ENCODE data around the gene PRKG1.

GRCh38 chr10:52331638-52332364 lies 1257.5 kb downstream of the PRKG1 start:
- TF ChIP-seq, protein P1, sequence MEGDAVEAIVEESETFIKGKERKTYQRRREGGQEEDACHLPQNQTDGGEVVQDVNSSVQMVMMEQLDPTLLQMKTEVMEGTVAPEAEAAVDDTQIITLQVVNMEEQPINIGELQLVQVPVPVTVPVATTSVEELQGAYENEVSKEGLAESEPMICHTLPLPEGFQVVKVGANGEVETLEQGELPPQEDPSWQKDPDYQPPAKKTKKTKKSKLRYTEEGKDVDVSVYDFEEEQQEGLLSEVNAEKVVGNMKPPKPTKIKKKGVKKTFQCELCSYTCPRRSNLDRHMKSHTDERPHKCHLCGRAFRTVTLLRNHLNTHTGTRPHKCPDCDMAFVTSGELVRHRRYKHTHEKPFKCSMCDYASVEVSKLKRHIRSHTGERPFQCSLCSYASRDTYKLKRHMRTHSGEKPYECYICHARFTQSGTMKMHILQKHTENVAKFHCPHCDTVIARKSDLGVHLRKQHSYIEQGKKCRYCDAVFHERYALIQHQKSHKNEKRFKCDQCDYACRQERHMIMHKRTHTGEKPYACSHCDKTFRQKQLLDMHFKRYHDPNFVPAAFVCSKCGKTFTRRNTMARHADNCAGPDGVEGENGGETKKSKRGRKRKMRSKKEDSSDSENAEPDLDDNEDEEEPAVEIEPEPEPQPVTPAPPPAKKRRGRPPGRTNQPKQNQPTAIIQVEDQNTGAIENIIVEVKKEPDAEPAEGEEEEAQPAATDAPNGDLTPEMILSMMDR (IDR thresholded peaks at IDR 0.05; ENCODE audit: low read depth, low read length, missing input control) = no peak
- TF ChIP-seq, protein P2, sequence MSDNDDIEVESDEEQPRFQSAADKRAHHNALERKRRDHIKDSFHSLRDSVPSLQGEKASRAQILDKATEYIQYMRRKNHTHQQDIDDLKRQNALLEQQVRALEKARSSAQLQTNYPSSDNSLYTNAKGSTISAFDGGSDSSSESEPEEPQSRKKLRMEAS (IDR thresholded peaks at IDR 0.05) = no peak
- TF ChIP-seq EGR1 (IDR thresholded peaks at IDR 0.05; ENCODE audit: low read depth in 2 of 2) (no peak), REST (IDR thresholded peaks at IDR 0.05) (no peak), YY1 (IDR thresholded peaks at IDR 0.05) (no peak), RAD21 (IDR thresholded peaks at IDR 0.05) (no peak), FOXA1 (IDR thresholded peaks at IDR 0.05) (no peak), RXRA (IDR thresholded peaks at IDR 0.05) (no peak), SP1 (IDR thresholded peaks at IDR 0.05) (no peak), GABPA (IDR thresholded peaks at IDR 0.05 in 1 of 2, conservative IDR thresholded peaks at IDR 0.05 in 1 of 2) (no peak), TAF1 (conservative IDR thresholded peaks at IDR 0.05) (no peak)
